ENCODE measurements around the gene KATNBL1.
A peak's percentile ranks its signal among the peaks of the same experiment; 100 is the strongest.

Gene KATNBL1

GRCh38 chr15:34114215-34114614 lies 95.7 kb downstream of the KATNBL1 start:
- no peak for DNase-seq

DNA sequence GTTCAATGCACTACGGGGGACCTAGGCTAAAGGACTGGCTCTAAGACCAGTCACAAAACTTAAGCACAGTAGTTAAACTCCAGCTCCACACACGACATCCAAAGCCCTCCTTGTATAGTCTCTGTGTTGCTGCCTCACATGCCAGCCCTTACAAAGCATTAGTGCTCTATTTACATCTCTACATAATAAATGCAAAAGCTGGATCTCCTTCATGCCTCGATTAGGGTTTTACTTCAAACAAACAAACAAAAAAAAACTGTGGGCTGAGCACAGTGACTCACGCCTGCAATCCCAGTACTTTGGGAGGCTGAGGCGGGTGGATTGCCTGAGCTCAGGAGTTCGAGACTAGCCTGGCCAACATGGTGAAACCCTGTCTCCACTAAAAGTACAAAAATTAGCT lies 98.4 kb downstream of the KATNBL1 start:
- no peak for DNase-seq

- DNase-seq, result no peak
Observed at GRCh38 chr15:34109797-34110663, 99.9 kb downstream of the KATNBL1 start.

DNA sequence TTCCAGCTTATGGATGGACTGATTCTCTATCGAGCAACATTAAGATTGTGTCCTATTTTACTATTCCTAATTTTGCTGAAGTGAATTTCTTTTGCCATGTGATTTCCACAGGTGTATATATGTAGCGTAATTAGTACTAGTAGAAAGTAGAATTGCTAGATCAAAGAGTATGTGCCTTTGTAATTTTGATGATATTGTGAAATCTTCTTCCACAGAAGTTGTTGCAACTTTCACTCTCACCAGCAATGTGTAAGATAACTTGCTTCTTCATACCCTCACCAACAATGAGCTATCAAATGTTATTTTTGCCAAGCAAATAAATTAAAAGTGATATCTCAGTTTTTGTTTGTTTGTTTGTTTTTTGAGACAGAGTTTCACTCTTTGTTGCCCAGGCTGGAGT lies 102.6 kb downstream of the KATNBL1 start:
- no peak for DNase-seq

GRCh38 chr15:34106423-34106822 lies 103.5 kb downstream of the KATNBL1 start:
- DNase-seq, result no peak

GRCh38 chr15:34102175-34102925 lies 107.5 kb downstream of the KATNBL1 start:
- DNase-seq, result no peak

GRCh38 chr15:34101366-34102174 lies 108.3 kb downstream of the KATNBL1 start, which contains the start of the genes EMC7 and PGBD4:
TSS of gene EMC7 (minus strand) at chr15:34101862. CDS start at chr15:34101839, 23 bp downstream.
TSS of gene PGBD4 (plus strand) at chr15:34102083. CDS start at chr15:34102532, 449 bp downstream.
- peak; percentile 78 for DNase-seq

- DNase-seq, result no peak
Observed at GRCh38 chr15:34099914-34100313, 110.0 kb downstream of the KATNBL1 start.
